Measurements from ENCODE around the gene KRTAP10-11. TPM values are rescaled to one million over a fixed set of nuclear protein-coding genes. Genes with fewer than 3 reads are reported as not detected.
"Not testable (repeated sequence)": the region's sequence is repeated elsewhere in the genome, so short reads cannot be mapped to it uniquely, and the experiment has no call there.

The KRTAP10-11 gene
- total RNA-seq, 1 donor from 2014 or later, result not detected

DNA sequence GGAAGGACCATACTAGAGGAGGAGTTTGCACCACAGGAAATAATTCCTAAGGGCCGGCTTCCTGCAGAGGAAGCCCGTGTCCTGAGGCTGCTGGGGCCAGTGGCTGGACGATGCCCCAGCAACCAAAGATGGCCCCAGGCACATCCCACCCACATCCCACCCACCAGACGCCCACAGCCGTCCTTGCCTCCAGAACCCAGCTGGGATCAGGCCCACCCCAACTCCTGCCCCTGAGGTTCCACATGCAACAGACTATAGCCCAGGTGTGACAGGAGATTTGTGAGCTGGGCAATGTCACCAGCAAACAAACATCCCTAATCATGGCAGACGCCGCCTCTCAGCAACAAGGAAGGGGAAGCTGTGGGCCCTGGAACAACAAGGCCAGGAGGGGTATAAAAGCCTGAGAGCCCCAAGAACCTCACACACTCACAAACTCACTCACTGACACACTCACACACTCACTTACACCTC is 19.5 kb upstream of the KRTAP10-11 start, which contains the start of gene KRTAP10-9:
KRTAP10-9 (plus strand) TSS at position 421 of the 471 bp plus-strand sequence. CDS start 79 bp downstream, outside the sequence.
- no peak within 1 kb of the TSS for H3K27ac ChIP-seq
- peaks cover 13% of the 10 kb centered on the region for H3K9me3 ChIP-seq (ENCODE audit: low read depth)
- no peak within 1 kb of the TSS for H3K4me3 Mint-ChIP-seq
- no peaks in the 10 kb centered on the region for H3K36me3 ChIP-seq
- no peak within 1 kb of the TSS for H3K4me2 ChIP-seq
- H3K4me1 Mint-ChIP-seq, result no peaks in the 10 kb centered on the region
- H2AFZ ChIP-seq (replicated peaks), result no peak within 1 kb of the TSS
- H3K4me3 ChIP-seq, result no peak within 1 kb of the TSS
- H3K36me3 Mint-ChIP-seq, result no peaks in the 10 kb centered on the region
- H3K79me2 ChIP-seq (ENCODE audit: low read depth), result no peaks in the 10 kb centered on the region
- H3K27me3 Mint-ChIP-seq (ENCODE audit: insufficient read depth, low read depth), result peaks cover 2% of the 10 kb centered on the region
- H3K9ac ChIP-seq, result no peak within 1 kb of the TSS
- H4K20me1 ChIP-seq (ENCODE audit: low read depth), result no peaks in the 10 kb centered on the region
- no peak for DNase-seq (ENCODE audit: low spot score)
- peaks cover 45% of the 10 kb centered on the region for H3K9me3 Mint-ChIP-seq
- TF ChIP-seq, protein P1, sequence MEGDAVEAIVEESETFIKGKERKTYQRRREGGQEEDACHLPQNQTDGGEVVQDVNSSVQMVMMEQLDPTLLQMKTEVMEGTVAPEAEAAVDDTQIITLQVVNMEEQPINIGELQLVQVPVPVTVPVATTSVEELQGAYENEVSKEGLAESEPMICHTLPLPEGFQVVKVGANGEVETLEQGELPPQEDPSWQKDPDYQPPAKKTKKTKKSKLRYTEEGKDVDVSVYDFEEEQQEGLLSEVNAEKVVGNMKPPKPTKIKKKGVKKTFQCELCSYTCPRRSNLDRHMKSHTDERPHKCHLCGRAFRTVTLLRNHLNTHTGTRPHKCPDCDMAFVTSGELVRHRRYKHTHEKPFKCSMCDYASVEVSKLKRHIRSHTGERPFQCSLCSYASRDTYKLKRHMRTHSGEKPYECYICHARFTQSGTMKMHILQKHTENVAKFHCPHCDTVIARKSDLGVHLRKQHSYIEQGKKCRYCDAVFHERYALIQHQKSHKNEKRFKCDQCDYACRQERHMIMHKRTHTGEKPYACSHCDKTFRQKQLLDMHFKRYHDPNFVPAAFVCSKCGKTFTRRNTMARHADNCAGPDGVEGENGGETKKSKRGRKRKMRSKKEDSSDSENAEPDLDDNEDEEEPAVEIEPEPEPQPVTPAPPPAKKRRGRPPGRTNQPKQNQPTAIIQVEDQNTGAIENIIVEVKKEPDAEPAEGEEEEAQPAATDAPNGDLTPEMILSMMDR (IDR thresholded peaks at IDR 0.05), result no peak
- no peak for TF ChIP-seq EZH2 (IDR thresholded peaks at IDR 0.05)
- no peak for TF ChIP-seq EZH2phosphoT487 (IDR thresholded peaks at IDR 0.05)
- H3K4me1 ChIP-seq, result no peaks in the 10 kb centered on the region
- no peak within 1 kb of the TSS for H3K27ac Mint-ChIP-seq
- H3F3A ChIP-seq (ENCODE audit: low read depth), result no peaks in the 10 kb centered on the region
- H3K27me3 ChIP-seq, result no peaks in the 10 kb centered on the region

DNA sequence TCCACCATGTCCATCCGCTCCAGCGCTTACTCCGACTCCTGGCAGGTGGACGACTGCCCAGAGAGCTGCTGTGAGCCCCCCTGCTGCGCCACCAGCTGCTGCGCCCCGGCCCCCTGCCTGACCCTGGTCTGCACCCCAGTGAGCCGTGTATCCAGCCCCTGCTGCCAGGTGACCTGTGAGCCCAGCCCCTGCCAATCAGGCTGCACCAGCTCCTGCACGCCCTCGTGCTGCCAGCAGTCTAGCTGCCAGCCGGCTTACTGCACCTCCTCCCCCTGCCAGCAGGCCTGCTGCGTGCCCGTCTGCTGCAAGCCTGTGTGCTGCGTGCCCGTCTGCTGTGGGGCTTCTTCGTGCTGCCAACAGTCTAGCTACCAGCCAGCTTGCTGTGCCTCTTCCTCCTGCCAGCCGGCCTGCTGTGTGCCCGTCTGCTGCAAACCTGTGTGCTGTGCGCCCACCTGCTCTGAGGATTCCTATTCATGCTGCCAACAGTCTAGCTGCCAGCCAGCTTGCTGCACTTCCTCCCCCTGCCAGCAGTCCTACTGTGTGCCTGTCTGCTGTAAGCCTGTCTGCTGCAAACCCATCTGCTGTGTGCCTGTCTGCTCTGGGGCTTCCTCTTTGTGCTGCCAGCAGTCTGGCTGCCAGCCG is 18.9 kb upstream of the KRTAP10-11 start:
- not testable (repeated sequence) for H3F3A ChIP-seq (ENCODE audit: low read depth); H4K20me1 ChIP-seq (ENCODE audit: low read depth); H3K4me3 Mint-ChIP-seq; H2AFZ ChIP-seq (replicated peaks); DNase-seq (ENCODE audit: low spot score); H3K27ac Mint-ChIP-seq; H3K27me3 ChIP-seq; H3K4me1 Mint-ChIP-seq; H3K9ac ChIP-seq; H3K79me2 ChIP-seq (ENCODE audit: low read depth); H3K27ac ChIP-seq; H3K36me3 Mint-ChIP-seq; H3K27me3 Mint-ChIP-seq (ENCODE audit: insufficient read depth, low read depth); H3K4me3 ChIP-seq; H3K4me1 ChIP-seq; H3K36me3 ChIP-seq; H3K4me2 ChIP-seq
- peaks cover 17% of the 10 kb centered on the region for H3K9me3 ChIP-seq (ENCODE audit: low read depth)
- peaks cover 47% of the 10 kb centered on the region for H3K9me3 Mint-ChIP-seq

DNA sequence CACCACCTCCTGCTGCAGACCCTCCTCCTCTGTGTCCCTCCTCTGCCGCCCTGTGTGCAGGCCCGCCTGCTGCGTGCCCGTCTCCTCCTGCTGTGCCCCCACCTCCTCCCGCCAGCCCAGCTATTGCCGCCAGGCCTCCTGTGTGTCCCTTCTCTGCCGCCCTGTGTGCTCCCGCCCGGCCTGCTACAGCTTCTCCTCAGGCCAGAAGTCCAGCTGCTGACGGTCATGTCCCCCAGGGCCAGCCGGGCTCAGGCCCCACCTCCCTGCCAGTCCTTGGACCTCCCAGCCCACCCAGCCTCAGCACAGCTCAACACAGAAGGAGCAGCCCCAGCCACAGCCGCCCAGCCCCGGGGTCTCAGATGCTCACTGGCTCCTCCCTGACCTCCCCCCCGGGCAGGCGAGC is 18.4 kb upstream of the KRTAP10-11 start:
- H3K27me3 Mint-ChIP-seq (ENCODE audit: insufficient read depth, low read depth); H3K4me1 ChIP-seq; H3K79me2 ChIP-seq (ENCODE audit: low read depth); DNase-seq (ENCODE audit: low spot score); H3K27me3 ChIP-seq; H3F3A ChIP-seq (ENCODE audit: low read depth); H3K4me3 ChIP-seq; H3K36me3 Mint-ChIP-seq; H3K4me2 ChIP-seq; H2AFZ ChIP-seq (replicated peaks); H3K4me1 Mint-ChIP-seq; H3K4me3 Mint-ChIP-seq; H3K27ac Mint-ChIP-seq; H3K9ac ChIP-seq; H4K20me1 ChIP-seq (ENCODE audit: low read depth); H3K36me3 ChIP-seq; H3K27ac ChIP-seq: not testable (repeated sequence)
- peaks cover 44% of the 10 kb centered on the region for H3K9me3 Mint-ChIP-seq
- H3K9me3 ChIP-seq (ENCODE audit: low read depth), result peaks cover 22% of the 10 kb centered on the region

DNA sequence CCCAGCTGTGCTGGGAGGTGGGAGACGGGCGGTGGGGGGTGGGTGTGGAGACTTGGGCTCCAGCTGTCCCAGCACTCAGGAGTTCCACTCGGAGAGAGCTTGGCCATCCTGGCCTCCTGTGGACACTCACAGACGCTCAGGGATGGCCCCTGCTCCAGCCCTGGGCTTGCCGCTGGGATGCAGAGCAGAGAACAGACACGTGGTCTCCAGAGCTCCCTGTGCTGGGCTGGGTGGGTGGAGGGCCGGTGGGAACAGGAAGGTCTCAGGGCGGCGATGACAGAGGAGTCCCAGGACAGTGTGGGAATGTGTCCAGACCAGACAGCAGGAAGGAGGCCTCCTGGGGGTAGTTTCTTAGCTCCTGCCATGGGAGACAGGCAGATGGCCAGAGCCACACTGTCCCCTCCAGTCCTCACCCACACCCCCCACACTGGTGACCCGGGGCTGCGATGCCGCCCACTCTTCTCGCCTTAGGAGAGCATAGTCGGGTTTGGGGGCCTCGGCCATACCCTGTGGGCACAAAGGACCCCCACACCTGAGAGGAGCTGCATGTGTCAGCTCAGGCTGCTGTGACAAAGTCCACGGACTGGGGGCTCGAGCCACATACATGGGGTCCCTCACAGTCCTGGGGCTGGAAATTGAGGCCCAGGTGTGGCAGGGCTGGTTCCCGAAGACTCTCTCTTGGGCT is 17.4 kb upstream of the KRTAP10-11 start:
- TF ChIP-seq EZH2phosphoT487 (IDR thresholded peaks at IDR 0.05) (no peak), EZH2 (IDR thresholded peaks at IDR 0.05) (no peak)
- TF ChIP-seq, protein P1 (IDR thresholded peaks at IDR 0.05), result no peak
- no peaks in the 10 kb centered on the region for H3K79me2 ChIP-seq (ENCODE audit: low read depth)
- Mint-ChIP-seq H3K27ac (no peak overlapping the region), H3K4me1 (no peaks in the 10 kb centered on the region), H3K36me3 (no peaks in the 10 kb centered on the region), H3K27me3 (ENCODE audit: insufficient read depth, low read depth) (peaks cover 2% of the 10 kb centered on the region), H3K4me3 (no peak overlapping the region), H3K9me3 (peaks cover 41% of the 10 kb centered on the region)
- H3K9ac ChIP-seq, result no peak overlapping the region
- H3K4me2 ChIP-seq, result no peak overlapping the region
- no peaks in the 10 kb centered on the region for H3K27me3 ChIP-seq
- DNase-seq (ENCODE audit: low spot score), result no peak
- no peaks in the 10 kb centered on the region for H4K20me1 ChIP-seq (ENCODE audit: low read depth)
- no peak overlapping the region for H3K4me3 ChIP-seq
- no peak overlapping the region for H2AFZ ChIP-seq (replicated peaks)
- H3K27ac ChIP-seq, result no peak overlapping the region
- no peaks in the 10 kb centered on the region for H3K4me1 ChIP-seq
- H3F3A ChIP-seq (ENCODE audit: low read depth), result peaks cover 2% of the 10 kb centered on the region
- no peaks in the 10 kb centered on the region for H3K36me3 ChIP-seq
- peaks cover 13% of the 10 kb centered on the region for H3K9me3 ChIP-seq (ENCODE audit: low read depth)
